ENCODE results near the gene KCNT1. TPM values are rescaled to one million over a fixed set of nuclear protein-coding genes. Genes with fewer than 3 reads are reported as not detected.

Gene KCNT1
- not detected in 2 replicates for total RNA-seq

DNA sequence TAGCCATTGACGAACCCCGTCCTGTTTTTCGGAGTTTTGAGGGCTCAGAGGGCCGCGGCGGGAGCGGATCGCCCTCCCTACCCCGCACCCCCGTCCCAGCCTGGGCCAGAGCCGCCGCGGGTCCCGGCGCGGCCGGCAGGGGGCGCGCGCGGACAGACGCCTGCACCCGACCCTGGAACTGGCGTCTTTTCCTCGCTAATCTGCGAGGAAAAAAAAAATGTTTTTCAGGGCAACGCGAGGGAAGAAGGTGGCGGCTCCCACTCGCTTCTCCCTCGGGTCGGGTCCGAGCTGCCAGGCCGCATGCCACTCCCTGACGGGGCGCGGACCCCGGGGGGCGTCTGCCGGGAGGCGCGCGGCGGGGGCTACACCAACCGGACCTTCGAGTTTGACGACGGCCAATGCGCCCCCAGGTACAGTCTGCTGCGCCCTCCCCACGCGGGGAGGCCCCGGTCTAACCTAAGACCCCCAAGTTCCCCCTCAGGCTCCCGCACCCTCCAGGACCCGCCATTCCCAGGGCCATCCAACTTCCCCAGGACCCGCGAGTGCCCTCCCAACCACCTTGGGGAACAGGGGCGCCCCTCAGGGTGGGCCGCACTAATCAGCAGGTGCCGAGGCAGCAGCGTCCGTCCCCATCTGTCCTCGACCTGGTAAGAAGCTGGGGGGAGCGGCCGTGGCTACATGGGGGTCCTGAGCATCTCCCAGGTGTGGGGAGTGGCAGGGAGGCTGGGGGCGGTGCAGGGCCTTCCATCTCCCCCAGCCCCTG, at the start of gene KCNT1:
Gene KCNT1 (plus strand): TSS at position 227 of the 763 bp plus-strand sequence. CDS start 74 bp downstream, at position 301.
- TF ChIP-seq, protein P1, sequence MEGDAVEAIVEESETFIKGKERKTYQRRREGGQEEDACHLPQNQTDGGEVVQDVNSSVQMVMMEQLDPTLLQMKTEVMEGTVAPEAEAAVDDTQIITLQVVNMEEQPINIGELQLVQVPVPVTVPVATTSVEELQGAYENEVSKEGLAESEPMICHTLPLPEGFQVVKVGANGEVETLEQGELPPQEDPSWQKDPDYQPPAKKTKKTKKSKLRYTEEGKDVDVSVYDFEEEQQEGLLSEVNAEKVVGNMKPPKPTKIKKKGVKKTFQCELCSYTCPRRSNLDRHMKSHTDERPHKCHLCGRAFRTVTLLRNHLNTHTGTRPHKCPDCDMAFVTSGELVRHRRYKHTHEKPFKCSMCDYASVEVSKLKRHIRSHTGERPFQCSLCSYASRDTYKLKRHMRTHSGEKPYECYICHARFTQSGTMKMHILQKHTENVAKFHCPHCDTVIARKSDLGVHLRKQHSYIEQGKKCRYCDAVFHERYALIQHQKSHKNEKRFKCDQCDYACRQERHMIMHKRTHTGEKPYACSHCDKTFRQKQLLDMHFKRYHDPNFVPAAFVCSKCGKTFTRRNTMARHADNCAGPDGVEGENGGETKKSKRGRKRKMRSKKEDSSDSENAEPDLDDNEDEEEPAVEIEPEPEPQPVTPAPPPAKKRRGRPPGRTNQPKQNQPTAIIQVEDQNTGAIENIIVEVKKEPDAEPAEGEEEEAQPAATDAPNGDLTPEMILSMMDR (IDR thresholded peaks at IDR 0.05; ENCODE audit: extremely low read depth, low read depth, low read length): peak; percentile 63
- no peaks in the 10 kb centered on the region for H3K27me3 ChIP-seq (ENCODE audit: insufficient read depth, low read length)
- no peaks in the 10 kb centered on the region for H3K36me3 ChIP-seq (ENCODE audit: insufficient read depth, low read length)
- no peak within 1 kb of the TSS for H3K27ac ChIP-seq (ENCODE audit: low read depth, low read length)
- no peaks in the 10 kb centered on the region for H3K4me1 ChIP-seq (ENCODE audit: insufficient read depth, low read length)
- H3K4me3 ChIP-seq (ENCODE audit: insufficient read depth, low read length): no peak within 1 kb of the TSS
- no peak within 1 kb of the TSS for H2AFZ ChIP-seq (ENCODE audit: low read length)
- peak within 1 kb of the TSS; percentile 23 for H3K4me2 ChIP-seq (ENCODE audit: insufficient read depth, low read length)
- no peaks in the 10 kb centered on the region for H3K9me3 ChIP-seq (ENCODE audit: low read depth, low read length)
- no peaks in the 10 kb centered on the region for H4K20me1 ChIP-seq (ENCODE audit: insufficient read depth, low read length)
- no peaks in the 10 kb centered on the region for H3K79me2 ChIP-seq (ENCODE audit: insufficient read depth, low read length)
- peak; percentile 99 for DNase-seq (ENCODE audit: insufficient read length, low spot score, missing footprints)

DNA sequence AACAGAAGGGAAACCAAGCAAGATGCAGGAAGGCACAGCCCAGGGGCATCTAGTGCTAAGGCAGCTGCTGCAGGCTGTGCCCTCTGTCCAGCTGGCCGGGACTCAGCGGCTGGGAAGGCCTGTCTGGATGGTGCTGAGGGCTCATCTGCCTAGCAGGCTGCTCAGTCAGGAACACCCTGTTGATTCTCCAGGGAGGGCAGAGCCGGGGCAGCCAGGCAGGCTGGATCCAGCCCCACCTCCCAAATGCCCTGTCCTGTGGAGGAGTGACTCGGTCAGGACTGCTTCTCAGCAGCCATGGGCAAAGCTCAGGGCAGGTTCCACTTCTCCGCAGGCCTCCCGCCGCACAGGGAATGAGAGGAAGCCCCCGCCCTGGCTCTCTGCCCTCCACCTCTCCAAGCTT, 46.7 kb upstream of the KCNT1 start:
- DNase-seq (ENCODE audit: insufficient read length, low spot score, missing footprints): no peak
- H3K79me2 ChIP-seq (ENCODE audit: insufficient read depth, low read length): no peaks in the 10 kb centered on the region

DNA sequence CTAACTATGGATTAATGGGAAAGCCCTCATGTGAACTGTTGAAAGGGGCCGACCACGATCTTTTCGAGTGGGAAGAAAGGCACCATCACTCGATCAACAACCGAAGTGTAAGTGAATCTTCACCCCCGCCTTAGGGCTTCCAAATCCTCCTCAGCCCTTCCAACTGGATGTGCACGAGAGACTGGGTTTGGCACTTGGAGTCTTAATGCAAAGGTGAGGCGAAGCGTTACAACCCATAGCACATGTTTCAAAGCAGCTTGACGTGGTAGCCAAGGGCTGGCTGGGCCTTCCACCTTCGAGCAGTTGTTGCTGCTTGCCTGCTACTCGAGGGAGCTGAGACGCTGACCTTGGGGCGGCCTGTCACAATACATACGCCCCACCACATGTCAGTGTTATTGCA, 44.6 kb upstream of the KCNT1 start:
- H2AFZ ChIP-seq (ENCODE audit: low read length): no peak overlapping the region
- H3K4me2 ChIP-seq (ENCODE audit: insufficient read depth, low read length): no peak overlapping the region

More for the DNA sequence above, 46.7 kb upstream of the KCNT1 start:
- H2AFZ ChIP-seq (ENCODE audit: low read length): no peak overlapping the region
- no peaks in the 10 kb centered on the region for H3K9me3 ChIP-seq (ENCODE audit: low read depth, low read length)
- no peak overlapping the region for H3K27ac ChIP-seq (ENCODE audit: low read depth, low read length)
- no peak overlapping the region for H3K4me3 ChIP-seq (ENCODE audit: insufficient read depth, low read length)
- no peaks in the 10 kb centered on the region for H4K20me1 ChIP-seq (ENCODE audit: insufficient read depth, low read length)
- TF ChIP-seq, protein P1 (IDR thresholded peaks at IDR 0.05; ENCODE audit: extremely low read depth, low read depth, low read length): no peak
- no peak overlapping the region for H3K4me2 ChIP-seq (ENCODE audit: insufficient read depth, low read length)
- no peaks in the 10 kb centered on the region for H3K27me3 ChIP-seq (ENCODE audit: insufficient read depth, low read length)
- no peaks in the 10 kb centered on the region for H3K4me1 ChIP-seq (ENCODE audit: insufficient read depth, low read length)
- H3K36me3 ChIP-seq (ENCODE audit: insufficient read depth, low read length): no peaks in the 10 kb centered on the region

DNA sequence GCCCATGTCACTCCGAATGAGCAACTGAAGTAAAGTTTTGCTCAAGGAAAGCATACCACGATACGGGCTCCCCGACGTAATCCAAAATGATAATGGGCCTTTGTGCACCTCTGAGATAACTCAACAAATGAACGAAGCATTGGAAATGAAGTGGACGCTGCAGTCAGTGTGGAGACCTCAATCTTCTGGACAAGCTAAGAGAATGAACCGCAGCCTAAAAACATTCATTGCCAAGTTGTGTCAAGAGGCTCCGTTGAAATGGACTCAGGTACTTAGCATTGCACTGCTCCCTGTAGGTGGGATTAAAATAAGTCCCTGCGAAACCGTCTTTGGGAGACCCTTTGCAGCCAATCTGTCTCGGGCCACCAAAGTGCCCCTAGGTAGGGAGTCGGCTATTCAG, 42.7 kb upstream of the KCNT1 start:
- H3K4me3 ChIP-seq (ENCODE audit: insufficient read depth, low read length): no peak overlapping the region
- H2AFZ ChIP-seq (ENCODE audit: low read length): no peak overlapping the region
- H3K36me3 ChIP-seq (ENCODE audit: insufficient read depth, low read length): no peaks in the 10 kb centered on the region
- H3K27ac ChIP-seq (ENCODE audit: low read depth, low read length): no peak overlapping the region
- peak; percentile 72 for DNase-seq (ENCODE audit: insufficient read length, low spot score, missing footprints)
- H3K9me3 ChIP-seq (ENCODE audit: low read depth, low read length): no peaks in the 10 kb centered on the region
- H4K20me1 ChIP-seq (ENCODE audit: insufficient read depth, low read length): no peaks in the 10 kb centered on the region
- H3K27me3 ChIP-seq (ENCODE audit: insufficient read depth, low read length): no peaks in the 10 kb centered on the region
- TF ChIP-seq, protein P1 (IDR thresholded peaks at IDR 0.05; ENCODE audit: extremely low read depth, low read depth, low read length): no peak
- no peaks in the 10 kb centered on the region for H3K79me2 ChIP-seq (ENCODE audit: insufficient read depth, low read length)
- H3K4me1 ChIP-seq (ENCODE audit: insufficient read depth, low read length): no peaks in the 10 kb centered on the region
- no peak overlapping the region for H3K4me2 ChIP-seq (ENCODE audit: insufficient read depth, low read length)

More for the DNA sequence above, 44.6 kb upstream of the KCNT1 start:
- Histone ChIP-seq H3K27me3 (ENCODE audit: insufficient read depth, low read length) (no peaks in the 10 kb centered on the region), H3K36me3 (ENCODE audit: insufficient read depth, low read length) (no peaks in the 10 kb centered on the region), H3K27ac (ENCODE audit: low read depth, low read length) (no peak overlapping the region), H3K9me3 (ENCODE audit: low read depth, low read length) (no peaks in the 10 kb centered on the region), H4K20me1 (ENCODE audit: insufficient read depth, low read length) (no peaks in the 10 kb centered on the region), H3K4me1 (ENCODE audit: insufficient read depth, low read length) (no peaks in the 10 kb centered on the region), H3K79me2 (ENCODE audit: insufficient read depth, low read length) (no peaks in the 10 kb centered on the region), H3K4me3 (ENCODE audit: insufficient read depth, low read length) (no peak overlapping the region)
- TF ChIP-seq, protein P1 (IDR thresholded peaks at IDR 0.05; ENCODE audit: extremely low read depth, low read depth, low read length): no peak
- DNase-seq (ENCODE audit: insufficient read length, low spot score, missing footprints): peak; percentile 30

All from osteoblast (primary cell).